Activated B cell treated with CpG ODN at 0.5 μM for 24 hours (primary cell): ENCODE measurements around the gene COL23A1. TPM values are rescaled to one million over a fixed set of nuclear protein-coding genes. Genes with fewer than 3 reads are reported as not detected.

Source experiments
- ATAC-seq: fragments of 200-7000 bp; cut with Tn5 transposase; one replicate; pipeline ENCODE4 v1.10.0; 2021; ENCODE audit warnings: low read depth, mild to moderate bottlenecking, moderate library complexity
- CTCF ChIA-PET: fragments of 350-600 bp; sonication (Branson Sonifier 250); formaldehyde crosslinking; loops from one replicate; lab custom pipeline; 2021; ENCODE audit warnings: antibody characterized with exemption; lab: Charles Lee
- POLR2A ChIA-PET: fragments of 350-600 bp; sonication (Branson Sonifier 250); formaldehyde crosslinking; loops from one replicate; lab custom pipeline; 2021; ENCODE audit warnings: antibody characterized with exemption; lab: Charles Lee
- DNase-seq: peaks from one replicate; pipeline ENCODE4 v3.0.0; 2022
- H3K27ac Mint-ChIP-seq: one replicate; pipeline ENCODE4 v1.8.0; 2020; ENCODE audit warnings: mixed read lengths
- H3K27me3 Mint-ChIP-seq: one replicate; pipeline ENCODE4 v1.8.0; 2021; ENCODE audit warnings: mixed read lengths
- H3K36me3 Mint-ChIP-seq: one replicate; pipeline ENCODE4 v1.8.0; 2021; ENCODE audit warnings: low read depth, mixed read lengths
- H3K4me1 Mint-ChIP-seq: one replicate; pipeline ENCODE4 v1.8.0; 2021; ENCODE audit warnings: mixed read lengths
- H3K4me3 Mint-ChIP-seq: one replicate; pipeline ENCODE4 v1.8.0; 2020; ENCODE audit warnings: mild to moderate bottlenecking, mixed read lengths
- H3K9me3 Mint-ChIP-seq: one replicate; pipeline ENCODE4 v1.8.0; 2020; ENCODE audit warnings: mixed read lengths
- CTCF ChIP-seq: fragments of 200-600 bp; IDR thresholded peaks from one replicate; pipeline ENCODE4 v1.8.0; 2022; ENCODE audit warnings: antibody characterized with exemption, mild to moderate bottlenecking
- intact Hi-C: fragments of 100-400 bp; cut with micrococcal nuclease; formaldehyde crosslinking; loops from one replicate; pipeline ENCODE4 v1.15.1; 2024
- total RNA-seq: library from RNA; stranded (reverse); gene quantifications from 2 replicates; pipeline ENCODE4 v1.2.3, GENCODE V29; 2022

COL23A1 gene
- total RNA-seq, 1 donor from 2014 or later, result not detected

- Mint-ChIP-seq H3K4me1 (peaks cover 3% of the 10 kb centered on the region), H3K27me3 (peaks cover 18% of the 10 kb centered on the region), H3K36me3 (no peaks in the 10 kb centered on the region), H3K4me3 (no peak overlapping the region), H3K9me3 (no peaks in the 10 kb centered on the region), H3K27ac (no peak overlapping the region)
- ATAC-seq (no peak), DNase-seq (no peak)
- ChIA-PET POLR2A (interaction anchor here (0.6 kb wide), 1 partner anchor 157 kb away, joined by 7 read pairs; no protein-coding TSS in a partner anchor), CTCF (no interaction called here)
- intact Hi-C loops, result no loop called here
- no peak for TF ChIP-seq CTCF
These were observed 238.2 kb downstream of the COL23A1 start for GRCh38 chr5:178352035-178352349.

GRCh38 chr5:178351221-178352034 lies 238.8 kb downstream of the COL23A1 start:
- Mint-ChIP-seq H3K27ac (no peak overlapping the region), H3K27me3 (peaks cover 17% of the 10 kb centered on the region), H3K9me3 (no peaks in the 10 kb centered on the region), H3K4me3 (no peak overlapping the region), H3K36me3 (no peaks in the 10 kb centered on the region), H3K4me1 (peaks cover 3% of the 10 kb centered on the region)
- POLR2A ChIA-PET, result no interaction called here
- TF ChIP-seq CTCF, result no peak
- CTCF ChIA-PET, result no interaction called here
- no peak for DNase-seq
- intact Hi-C loops, result no loop called here
- no peak for ATAC-seq

GRCh38 chr5:178350361-178351220 lies 239.6 kb downstream of the COL23A1 start:
- DNase-seq (no peak), ATAC-seq (no peak)
- intact Hi-C loops, result no loop called here
- no peaks in the 10 kb centered on the region for H3K9me3 Mint-ChIP-seq
- H3K27me3 Mint-ChIP-seq, result peaks cover 11% of the 10 kb centered on the region
- TF ChIP-seq CTCF, result no peak
- H3K36me3 Mint-ChIP-seq, result no peaks in the 10 kb centered on the region
- CTCF ChIA-PET, result no interaction called here
- H3K4me3 Mint-ChIP-seq, result no peak overlapping the region
- POLR2A ChIA-PET, result no interaction called here
- H3K27ac Mint-ChIP-seq, result no peak overlapping the region
- no peaks in the 10 kb centered on the region for H3K4me1 Mint-ChIP-seq

DNA sequence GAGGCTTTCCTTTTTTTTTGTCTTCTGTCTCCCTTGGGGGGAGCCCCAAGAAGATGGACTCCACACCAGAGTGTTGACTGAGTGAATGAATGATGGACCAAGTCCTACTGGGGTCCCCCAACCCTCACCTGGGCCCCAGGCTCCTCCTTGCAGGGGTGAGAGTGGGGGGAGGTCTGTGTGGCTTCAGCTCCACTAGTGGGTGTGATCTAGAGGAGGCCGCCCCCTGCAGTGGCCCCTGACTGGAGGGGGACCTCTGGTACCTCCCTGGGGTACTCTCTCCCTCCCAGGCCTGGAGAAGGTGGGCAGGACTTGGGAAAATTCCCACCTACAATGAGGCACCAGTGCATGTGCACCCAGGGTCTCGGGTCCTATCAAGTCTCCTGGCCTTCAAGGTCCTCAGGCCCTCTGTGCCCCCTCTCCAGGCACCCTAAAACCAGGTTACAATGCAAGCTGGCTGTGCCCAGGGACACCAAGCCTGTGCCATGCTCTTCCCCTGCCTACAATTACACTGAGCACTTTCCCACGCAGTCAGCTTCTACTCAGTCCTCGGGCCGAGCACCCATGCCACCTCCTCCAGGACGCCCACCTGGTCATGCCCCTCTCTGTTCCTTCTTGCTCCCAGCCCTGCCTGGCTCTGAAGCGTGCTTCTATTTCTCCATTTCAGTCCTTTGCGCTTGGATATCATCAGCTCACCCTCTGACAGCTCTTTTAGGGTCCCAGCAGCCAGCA lies 240.4 kb downstream of the COL23A1 start:
- no peaks in the 10 kb centered on the region for H3K9me3 Mint-ChIP-seq
- CTCF ChIA-PET, result no interaction called here
- ATAC-seq (no peak), DNase-seq (no peak)
- no peak overlapping the region for H3K27ac Mint-ChIP-seq
- H3K4me1 Mint-ChIP-seq, result no peaks in the 10 kb centered on the region
- H3K36me3 Mint-ChIP-seq, result no peaks in the 10 kb centered on the region
- intact Hi-C loops, result no loop called here
- TF ChIP-seq CTCF, result no peak
- H3K27me3 Mint-ChIP-seq, result peaks cover 11% of the 10 kb centered on the region
- POLR2A ChIA-PET, result no interaction called here
- no peak overlapping the region for H3K4me3 Mint-ChIP-seq
